DMS 273 (cell line): ENCODE data around the gene EXOC3L2.

ENCODE experiments used
- DNase-seq: peaks from one replicate; lab custom pipeline; 2025; ENCODE audit not compliant: unreplicated experiment; lab: John Stamatoyannopoulos, UW

Gene EXOC3L2

DNA sequence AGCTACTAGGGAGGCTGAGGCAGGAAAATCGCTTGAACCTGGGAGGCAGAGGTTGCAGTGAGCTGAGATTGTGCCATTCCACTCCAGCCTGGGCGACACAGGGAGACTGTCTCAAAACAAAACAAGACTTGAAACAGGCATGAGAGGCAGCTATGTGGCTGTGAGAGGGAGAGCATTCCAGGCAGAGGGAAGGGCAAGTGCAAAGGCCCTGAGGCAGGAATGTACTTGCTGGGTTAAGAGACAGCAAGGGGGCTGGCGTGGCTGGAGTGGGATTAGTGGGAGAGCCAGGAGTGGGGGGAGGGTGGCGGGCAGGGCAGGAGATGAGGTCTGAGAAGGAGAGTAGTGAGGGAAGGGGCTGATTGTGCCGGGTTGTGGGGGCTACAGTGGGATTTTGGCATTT is 21.3 kb downstream of the EXOC3L2 start:
- no peak for DNase-seq

DNA sequence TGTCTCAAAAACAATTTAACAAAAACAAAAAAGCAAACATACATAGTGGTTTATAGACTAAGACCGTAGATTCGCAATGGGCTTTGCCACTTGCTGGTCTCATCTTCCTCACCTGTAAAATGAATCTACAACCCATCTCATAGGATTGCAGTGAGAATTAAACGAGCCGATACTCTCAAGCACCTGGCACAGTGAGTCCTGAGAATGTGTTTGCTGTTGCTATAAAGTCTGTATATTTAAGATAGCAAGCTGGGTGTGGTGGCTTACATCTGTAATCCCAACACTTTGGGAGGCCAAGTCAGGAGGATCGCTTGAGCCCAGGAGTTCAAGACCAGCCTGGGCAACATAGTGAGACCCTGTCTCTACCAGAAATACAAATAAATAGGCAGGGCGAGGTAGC is 22.5 kb downstream of the EXOC3L2 start:
- DNase-seq: no peak

DNA sequence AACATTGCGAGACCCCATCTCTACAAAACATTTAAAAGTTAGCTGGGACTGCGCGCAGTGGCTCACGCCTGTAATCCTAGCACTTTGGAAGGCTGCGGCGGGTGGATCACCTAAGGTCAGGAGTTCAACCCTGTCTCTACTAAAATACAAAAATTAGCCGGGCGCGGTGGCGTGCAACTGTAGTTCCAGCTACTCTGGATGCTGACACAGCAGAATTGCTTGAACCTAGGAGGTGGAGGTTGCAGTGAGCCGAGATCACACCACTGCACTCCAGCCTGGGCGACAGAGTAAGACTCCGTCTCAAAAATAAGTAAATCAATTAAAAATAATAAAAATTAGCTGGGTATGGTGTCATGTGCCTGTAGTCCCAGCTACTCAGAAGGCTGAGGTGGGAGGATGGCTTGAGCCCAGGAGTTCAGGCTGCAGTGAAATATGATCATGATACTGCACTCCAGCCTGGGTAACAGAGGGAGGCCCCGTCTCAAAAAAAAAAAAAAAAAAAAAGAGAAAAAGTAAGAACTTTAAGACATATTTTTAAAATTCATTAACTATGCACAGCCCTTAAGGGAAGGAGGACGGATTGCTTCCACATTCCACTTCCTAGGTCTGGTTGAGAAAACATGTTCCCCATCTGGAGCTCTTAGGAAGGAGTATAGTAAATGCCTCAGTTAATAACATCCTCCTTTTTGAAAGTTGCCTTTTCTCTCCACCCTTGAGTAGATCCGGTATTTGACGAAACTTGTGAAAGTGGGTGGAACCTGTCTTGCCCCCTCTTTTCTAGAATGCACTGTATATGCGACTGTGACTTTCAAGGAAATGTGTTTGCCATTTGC is 26.1 kb downstream of the EXOC3L2 start:
- no peak for DNase-seq

DNA sequence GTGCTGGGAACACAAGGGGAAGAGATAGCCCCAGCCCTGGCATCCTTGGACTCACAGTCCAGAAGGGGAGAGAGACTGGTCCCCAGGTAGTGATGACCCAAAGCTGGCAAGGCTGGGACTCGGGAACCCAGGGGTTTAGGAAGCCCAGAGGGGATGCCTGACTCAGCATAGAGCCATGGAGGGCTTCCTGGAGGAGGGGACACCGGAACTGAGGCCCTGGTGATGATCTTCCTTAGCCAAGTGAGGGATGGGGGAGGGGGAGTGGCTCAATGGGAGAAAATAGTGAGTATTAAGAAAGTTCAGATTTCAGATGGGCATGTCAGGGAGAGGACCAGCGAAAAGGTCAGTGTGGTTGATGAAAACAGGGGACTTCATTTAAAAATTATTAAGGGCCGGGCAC is 26.8 kb downstream of the EXOC3L2 start:
- DNase-seq: no peak

DNA sequence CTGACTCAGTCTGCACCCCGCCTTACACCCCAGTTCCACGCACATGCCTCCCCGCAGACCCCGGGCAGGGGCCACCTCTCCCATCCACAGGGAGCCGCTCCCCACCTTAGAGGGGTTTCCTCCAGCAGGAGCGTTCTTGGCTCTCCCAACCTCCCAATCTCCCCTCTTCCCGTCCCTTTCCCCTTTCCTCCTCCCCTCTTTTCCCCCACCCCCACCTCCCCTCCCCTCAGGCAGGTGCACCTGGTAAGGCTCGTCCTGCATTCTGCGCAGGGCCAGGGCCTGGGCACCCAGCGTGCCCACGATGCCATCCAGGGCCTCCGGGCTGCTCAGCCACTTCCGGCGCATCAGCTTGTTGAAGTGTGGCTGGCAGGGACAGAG is 27.3 kb downstream of the EXOC3L2 start:
- no peak for DNase-seq

DNA sequence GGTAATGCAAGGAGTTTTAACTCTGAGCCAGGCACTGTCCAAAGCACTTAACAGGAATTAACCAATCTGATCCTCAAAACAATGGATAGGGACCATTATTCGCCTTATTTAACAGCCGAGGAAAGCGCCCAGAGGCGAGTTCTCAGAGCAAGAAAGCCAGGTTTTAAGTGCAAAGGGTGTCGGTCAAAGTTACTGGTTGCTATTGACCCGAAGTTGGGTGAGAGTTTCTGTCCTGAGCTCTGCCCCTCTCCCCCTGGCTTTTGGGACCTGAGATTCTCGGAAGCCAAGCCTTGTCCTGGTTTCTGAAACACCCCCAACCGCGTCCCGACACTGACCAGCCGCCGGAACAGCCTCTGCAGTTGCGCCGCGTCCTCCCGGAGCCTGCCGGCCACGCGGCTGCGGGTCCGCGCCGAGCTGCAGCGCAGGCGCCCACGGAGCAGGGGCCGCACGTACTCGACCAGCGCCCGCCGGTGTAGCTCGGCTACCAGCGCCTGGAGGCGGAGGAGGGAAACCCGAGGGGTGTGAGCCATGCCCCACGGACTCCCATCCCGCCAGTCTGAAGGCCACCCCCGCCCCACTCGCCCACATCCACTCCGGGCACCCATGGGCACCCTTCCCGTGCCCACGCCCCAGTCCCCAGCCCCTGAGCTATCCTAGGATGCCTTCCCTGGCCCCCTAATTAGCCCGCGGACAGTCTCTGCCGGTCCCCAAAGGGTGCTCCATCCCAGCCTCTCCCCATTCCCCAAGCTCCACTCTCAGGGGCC is 27.8 kb downstream of the EXOC3L2 start:
- DNase-seq: peak; percentile 32

DNA sequence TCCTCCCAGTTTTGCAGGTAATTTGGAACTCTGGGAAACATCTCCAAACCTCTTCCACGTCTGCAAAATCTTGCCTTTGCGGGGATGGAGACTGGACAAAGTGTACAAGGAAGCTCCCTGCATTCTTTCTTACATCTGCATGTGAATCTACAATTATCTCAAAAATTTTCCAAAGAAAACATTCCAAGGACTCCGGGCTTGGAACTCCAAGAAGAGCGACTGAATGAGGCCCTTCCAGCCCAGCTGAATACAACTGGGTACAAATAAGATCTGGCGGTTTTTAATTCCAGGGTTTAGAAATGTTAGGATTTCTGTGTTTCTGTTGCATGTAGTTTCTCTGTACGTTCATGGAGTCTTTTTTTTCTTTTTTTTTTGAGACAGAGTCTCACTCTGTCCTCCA is 28.5 kb downstream of the EXOC3L2 start:
- DNase-seq: no peak

DNA sequence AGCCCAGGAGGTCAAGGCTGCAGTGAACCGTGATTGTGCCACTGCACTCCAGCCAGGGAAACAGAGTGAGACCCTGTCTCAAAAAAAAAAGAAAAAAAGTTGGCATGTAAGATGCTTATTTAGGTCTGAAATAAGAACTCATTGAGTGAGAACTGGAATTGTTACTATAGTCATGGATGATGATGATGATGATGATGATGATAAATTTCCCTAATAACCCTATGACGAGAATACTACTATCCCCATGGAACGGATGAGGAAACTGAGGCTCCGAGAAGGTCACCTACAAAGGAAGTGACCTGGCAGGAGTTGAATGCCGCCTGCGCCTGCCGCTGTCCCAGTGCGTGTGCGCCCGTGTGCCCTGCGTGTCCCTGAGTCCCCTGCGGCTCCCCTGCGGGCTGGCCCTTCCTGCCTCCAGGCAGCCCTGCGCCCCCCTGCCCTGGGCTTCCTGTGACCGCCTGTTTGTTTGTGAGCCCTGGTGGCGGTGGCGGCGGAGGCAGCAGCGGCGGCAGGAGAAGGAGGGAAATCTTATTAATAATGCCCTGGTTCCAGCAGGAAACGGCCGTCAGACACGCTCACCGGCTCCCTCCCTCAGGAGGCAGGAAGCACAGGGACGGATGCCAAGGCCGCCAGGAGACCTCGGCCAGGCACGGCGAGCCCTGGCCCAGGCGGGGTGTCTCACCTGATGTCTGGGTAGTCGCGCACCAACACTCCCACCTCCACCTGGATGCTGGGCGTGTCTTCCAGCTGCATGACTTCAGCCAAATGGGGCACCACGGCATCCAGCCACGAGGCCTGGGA is 29.6 kb downstream of the EXOC3L2 start:
- peak; percentile 31 for DNase-seq

DNA sequence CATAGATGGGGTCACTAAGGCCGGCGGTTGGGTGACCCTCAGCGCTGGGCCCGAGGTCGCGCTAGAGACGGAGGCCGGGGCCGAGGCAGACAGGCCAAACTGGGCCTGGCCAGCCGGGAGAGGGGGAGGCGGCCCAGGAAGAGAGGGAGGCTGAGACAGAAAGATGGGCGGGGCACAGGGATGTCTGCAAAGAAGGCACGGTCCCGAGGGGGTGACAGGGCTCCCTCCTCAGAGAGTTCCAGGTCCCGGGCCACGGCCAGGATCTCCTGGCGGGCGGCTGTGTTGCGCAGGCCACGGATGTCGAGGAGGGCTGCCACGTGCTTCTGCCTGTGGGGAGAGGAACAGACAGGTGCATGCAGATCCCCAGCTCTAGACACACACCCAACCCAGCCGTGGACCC is 32.2 kb downstream of the EXOC3L2 start:
- DNase-seq: no peak

DNA sequence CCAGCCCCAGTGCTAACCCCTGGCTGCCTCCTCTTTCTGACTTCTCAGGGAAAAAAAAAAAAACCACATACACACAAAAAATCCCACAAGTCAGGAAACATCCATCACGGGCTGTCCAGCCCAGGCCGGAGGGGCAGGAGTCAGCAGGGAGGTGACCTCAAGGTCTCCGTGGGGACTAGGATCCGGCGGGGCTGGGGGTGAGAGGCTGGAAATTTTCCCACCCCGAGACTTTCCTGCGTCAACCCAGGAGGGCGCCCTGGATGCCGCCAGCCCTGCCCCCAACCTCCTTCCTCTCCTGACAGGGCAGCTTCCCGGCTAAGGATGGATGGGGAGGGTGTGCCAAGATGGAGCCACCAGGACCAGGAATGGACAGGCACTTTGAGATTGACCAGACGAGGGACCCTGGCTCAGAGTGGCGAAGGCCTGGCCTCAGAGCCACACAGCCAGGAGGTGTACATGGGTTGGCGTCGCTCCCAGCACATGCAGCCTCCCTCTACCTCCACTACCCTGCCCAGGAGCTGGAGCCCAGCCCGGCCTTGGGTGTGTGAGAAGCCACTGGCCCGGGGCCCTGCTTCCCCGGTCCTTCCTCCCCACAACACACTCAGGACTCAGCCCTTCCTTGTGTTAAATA is 33.3 kb downstream of the EXOC3L2 start:
- DNase-seq: no peak

DNA sequence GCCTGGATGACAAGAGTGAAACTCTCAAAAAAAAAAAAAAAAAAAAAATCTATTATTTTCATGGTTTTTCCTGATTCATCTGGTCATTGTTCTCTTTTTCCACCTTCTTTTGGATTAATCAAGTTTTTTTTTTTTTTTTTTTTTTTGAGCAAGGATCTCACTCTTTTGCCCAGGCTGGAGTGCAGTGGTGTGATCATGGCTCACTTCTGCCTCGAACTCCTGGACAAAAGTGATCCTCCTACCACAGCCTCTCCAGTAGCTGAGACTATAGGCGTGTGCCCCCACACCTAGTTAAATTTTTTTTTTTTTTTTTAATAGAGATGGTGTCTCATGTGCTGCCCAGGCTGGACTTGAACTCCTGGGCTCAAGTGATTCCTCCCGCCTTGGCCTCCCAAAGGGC is 38.9 kb downstream of the EXOC3L2 start:
- DNase-seq: no peak

DNA sequence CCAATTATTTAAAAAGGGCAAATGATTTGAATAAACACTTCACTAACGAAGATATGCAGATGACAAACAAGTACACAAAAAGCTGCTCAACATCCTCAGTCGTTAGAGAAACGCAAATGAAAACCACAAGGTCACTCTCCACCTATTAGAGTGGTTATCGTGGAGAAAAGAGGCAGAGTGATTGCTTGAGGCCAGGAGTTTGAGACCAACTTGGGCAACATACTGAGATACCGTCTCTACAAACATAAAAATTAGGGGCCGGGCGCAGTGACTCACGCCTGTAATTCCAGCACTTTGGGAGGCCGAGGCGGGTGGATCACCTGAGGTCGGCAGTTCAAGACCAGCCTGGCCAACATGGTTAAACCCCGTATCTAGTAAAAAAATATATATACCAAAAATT is 39.4 kb downstream of the EXOC3L2 start:
- DNase-seq: no peak

DNA sequence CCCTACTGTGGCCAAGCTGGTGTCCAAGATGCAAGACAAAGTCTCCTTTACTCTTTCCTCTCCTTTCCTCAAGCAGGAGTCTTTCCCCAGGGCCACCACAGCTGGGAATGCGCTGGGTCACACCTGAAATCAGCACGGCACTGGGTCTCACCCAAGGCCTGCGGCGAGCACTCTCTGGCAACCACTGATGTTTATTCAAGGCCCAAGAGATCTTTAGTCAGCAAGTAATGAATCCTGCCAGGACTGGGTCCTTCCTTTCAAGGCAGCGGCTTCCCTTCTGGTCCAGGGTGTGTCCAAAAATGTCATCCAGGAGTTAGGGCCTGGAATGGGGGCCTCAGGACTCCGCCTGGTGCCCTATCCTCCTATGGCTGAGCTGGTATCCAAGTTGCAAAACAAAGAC is 42.6 kb downstream of the EXOC3L2 start:
- DNase-seq: no peak

DNA sequence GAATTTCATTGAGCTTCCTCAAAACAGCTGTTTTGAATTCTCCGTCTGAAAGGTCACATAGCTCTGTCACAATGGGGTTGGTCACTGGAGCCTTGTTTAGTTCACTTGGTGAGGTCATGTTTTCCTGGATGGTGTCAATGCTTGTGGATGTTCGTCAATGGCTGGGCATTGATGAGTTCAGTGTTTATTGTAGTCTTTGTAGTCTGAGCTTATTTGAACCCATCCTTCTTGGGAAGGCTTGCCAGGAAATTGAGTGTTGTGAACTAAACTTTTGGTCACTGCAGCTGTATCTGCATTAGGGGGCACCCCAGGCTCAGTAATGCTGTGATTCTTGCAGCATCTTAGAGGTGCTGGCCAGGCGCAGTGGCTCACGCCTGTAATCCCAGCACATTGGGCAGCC is 44.6 kb downstream of the EXOC3L2 start:
- DNase-seq: peak; percentile 58

DNA sequence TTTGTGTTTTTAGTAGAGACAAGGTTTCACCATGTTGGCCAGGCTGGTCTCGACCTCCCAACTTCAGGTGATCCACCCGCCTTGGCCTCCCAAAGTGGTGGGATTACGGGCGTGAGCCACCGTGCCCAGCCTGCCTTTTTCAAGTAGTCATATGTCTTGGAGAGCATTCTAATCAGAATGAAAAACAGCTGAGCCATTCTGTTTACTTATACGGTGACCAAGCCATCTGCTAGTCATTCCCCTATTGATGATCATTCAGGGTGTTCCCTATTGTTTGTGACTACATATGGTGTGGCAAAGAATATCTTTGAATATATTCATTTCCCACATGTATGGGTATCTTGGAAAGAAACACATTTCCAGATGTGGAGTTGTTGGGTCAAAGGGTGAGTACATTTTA is 49.4 kb downstream of the EXOC3L2 start:
- peak; percentile 31 for DNase-seq

DNA sequence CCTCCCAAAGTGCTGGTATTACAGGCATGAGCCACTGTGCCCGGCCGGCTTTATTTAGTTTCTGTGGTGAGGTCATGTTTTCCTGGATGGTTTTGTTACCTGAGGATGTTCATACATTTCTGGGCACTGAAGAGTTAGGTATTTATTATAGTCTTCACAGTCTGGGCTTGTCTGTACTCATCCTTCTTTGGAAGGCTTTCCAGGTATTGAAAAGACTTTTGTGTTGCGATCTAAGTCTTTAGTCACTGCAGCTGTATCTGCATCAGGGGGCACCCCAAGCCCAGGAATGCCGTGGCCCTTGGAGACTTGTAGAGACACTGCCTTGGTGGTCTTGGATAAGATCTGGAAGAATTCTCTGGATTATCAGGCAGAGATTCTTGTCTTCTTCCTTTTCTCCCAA is 53.8 kb downstream of the EXOC3L2 start:
- DNase-seq: no peak

DNA sequence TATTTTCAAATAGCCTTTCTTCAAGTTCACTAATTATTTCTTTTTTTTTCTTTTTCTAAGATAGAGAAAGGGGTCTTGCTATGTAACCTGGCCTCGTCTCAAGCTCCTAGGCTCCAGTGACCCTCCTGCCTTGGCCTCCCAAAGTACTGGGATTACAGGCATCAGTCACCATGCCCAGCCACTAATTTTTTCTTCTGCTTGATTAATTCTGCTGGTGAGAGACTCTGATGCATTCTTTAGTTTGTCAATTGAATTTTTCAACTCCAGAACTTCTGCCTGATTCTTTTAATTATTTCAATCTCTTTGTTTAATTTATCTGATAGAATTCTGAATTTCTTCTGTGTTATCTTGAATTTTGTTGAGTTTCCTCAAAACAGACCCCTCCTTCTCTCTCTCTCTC is 55.2 kb downstream of the EXOC3L2 start:
- no peak for DNase-seq

DNA sequence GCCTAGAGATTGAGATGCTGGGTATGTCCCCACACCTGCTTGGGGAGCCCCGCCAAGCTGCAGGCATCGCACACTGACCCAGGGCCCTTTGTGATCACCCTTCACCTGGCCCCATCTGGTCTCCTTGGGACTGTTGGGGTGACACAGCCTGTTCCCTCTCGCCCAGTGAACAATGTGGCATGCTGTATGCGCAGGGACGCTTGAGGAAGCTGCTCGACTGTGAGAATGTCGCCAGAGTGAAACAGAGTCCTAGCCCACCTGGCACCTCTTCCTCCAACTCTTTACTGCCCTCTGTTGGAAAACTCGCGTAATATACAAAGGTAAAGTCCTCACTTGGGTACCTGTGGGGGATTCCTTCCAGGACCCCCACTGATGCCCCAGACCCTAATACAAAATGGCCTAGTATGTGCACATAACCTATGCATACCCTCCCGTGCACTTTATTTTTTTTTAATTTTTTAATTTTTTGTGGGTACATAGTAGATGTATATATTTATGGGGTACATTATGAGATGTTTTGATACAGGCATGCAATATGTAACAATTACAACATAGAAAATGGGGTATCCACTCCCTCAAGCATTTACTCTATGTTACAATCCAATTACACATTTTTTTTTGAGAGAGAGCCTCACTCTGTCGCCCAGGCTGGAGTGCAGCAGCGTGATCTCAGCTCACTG is 57.6 kb downstream of the EXOC3L2 start:
- peak; percentile 69 for DNase-seq

DNA sequence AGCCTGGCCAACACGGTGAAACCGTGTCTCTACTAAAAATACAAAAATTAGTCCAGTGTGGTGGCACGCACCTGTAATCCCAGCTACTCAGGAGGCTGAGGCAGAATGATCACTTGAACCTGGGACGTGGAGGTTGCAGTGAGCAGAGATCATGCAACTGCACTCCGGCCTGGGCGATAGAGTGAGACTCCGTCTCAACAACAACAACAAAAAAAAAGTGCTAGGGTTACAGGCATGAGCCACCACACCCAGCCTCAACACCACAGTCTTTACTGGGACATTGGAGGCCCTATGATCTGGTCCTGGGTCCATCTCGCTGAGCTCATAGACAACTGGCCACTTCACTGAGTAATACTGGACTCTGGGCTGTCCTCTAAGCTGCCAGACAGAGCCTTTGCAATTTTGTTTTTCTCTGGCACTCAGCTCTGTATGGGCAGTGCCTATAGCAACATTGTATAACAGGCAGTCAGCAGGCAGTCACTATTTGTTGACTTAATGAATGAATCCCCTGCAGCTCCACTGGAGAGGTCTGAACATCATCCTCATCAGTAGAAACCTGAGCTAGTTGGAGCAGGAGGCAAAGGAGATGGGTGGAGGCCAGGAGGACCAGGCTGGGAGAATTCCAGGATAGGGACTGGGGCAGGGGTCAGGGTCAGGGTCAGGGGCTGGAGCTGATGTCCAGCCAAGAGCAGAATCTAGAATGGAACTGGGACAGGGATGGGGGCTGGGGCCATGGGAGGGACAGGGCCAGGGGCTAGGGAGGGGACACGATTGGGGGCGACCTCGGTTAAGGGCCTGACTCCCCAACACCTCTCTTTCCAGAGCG is 58.5 kb downstream of the EXOC3L2 start:
- no peak for DNase-seq

DNA sequence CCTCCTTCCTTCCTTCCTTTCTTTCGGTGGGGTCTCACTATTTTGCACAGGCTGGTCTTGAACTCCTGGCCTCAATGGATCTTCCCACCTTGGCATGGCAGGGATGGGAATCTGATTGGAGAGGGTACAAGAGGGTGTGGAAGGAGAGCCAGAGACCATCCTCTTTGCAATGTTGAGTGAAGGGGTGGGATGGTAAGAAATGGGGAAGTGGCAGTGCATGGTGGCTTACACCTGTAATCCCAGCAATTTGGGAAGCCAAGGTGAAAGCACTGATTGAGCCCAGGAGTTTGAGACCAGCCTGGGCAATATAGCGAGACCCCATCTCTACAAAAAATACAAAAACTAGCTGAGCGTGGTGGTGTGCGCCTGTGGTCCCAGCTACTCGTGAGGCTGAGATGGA is 61.1 kb downstream of the EXOC3L2 start:
- DNase-seq: no peak
